HPDE6-E6E7 (cell line): ENCODE data around the gene REXO2.

Source experiments
- DNase-seq: peaks from one replicate; pipeline ENCODE4 v3.0.0; 2011; ENCODE audit warnings: missing footprints; ENCODE audit errors: extremely low spot score

Gene REXO2

GRCh38 chr11:114439229-114440120 is at the start of gene REXO2:
Gene REXO2, plus strand, starts transcription at chr11:114439467. Its CDS starts 62 bp downstream, at chr11:114439529.
- peak; percentile 97 for DNase-seq

GRCh38 chr11:114392735-114393667 is 46.3 kb upstream of the REXO2 start:
- DNase-seq, result no peak

- DNase-seq, result no peak
These were observed 43.5 kb upstream of the REXO2 start for GRCh38 chr11:114395736-114396135.

- no peak for DNase-seq
These were observed 42.4 kb upstream of the REXO2 start for GRCh38 chr11:114396916-114397315.

GRCh38 chr11:114397349-114397982 is 41.8 kb upstream of the REXO2 start:
- DNase-seq, result no peak

- no peak for DNase-seq
These were observed 40.9 kb upstream of the REXO2 start for GRCh38 chr11:114398303-114398920.

GRCh38 chr11:114399490-114400215 is 39.6 kb upstream of the REXO2 start:
- peak; percentile 12 for DNase-seq

- peak; percentile 95 for DNase-seq
These were observed 38.9 kb upstream of the REXO2 start, which contains the start of the genes C11orf71 and RBM7 for GRCh38 chr11:114400216-114400914. Gene C11orf71, minus strand, starts transcription at chr11:114400511. Its CDS starts 180 bp downstream, at chr11:114400331. Gene RBM7, plus strand, starts transcription at chr11:114400666. Its CDS starts 6 bp downstream, at chr11:114400672.

- DNase-seq, result no peak
These were observed 38.4 kb upstream of the REXO2 start for GRCh38 chr11:114400915-114401223.

GRCh38 chr11:114401311-114401710 is 38.0 kb upstream of the REXO2 start:
- DNase-seq, result no peak

- no peak for DNase-seq
These were observed 26.3 kb upstream of the REXO2 start for GRCh38 chr11:114412946-114413345.

- no peak for DNase-seq
These were observed 25.3 kb upstream of the REXO2 start for GRCh38 chr11:114413958-114414357.

- peak; percentile 36 for DNase-seq
These were observed 22.8 kb upstream of the REXO2 start for GRCh38 chr11:114416441-114416961.

GRCh38 chr11:114426280-114426679 is 13.0 kb upstream of the REXO2 start:
- no peak for DNase-seq

GRCh38 chr11:114430290-114430689 is 9.0 kb upstream of the REXO2 start:
- DNase-seq, result no peak

GRCh38 chr11:114432893-114433292 is 6.4 kb upstream of the REXO2 start:
- DNase-seq, result no peak

- no peak for DNase-seq
These were observed 5.9 kb upstream of the REXO2 start for GRCh38 chr11:114433376-114433775.

GRCh38 chr11:114438303-114438702 is 964 bp upstream of the REXO2 start:
- DNase-seq, result no peak

GRCh38 chr11:114440121-114440860 is 1.0 kb downstream of the REXO2 start:
- DNase-seq, result no peak
